Raji (cell line): ENCODE measurements around the gene TRAPPC3.

Source experiments
- POLR2A ChIP-seq: IDR thresholded peaks from 2 replicates; pipeline ENCODE4 v1.6.1; 2011; ENCODE audit warnings: low read depth, low read length, control low read depth; ENCODE audit not compliant: insufficient read depth

TRAPPC3 gene

DNA sequence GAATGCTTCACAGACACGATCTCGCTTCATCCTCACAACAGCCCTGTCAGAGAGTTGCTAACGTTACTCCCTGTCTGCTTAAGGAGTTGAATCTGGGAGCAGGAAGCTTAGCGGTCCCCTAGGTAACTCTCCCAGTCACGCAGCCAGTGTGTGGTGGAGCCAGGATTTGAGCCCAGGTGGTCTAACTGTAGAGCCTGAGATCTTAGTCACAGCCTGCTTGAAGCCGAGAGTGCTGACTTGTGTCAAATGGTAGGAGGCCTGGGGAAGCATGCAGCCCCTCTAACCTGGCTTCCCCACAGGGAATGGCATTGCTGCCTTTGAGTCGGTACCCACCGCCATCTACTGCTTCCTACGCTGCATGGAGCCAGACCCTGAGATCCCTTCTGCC is 56.5 kb downstream of the TRAPPC3 start:
- TF ChIP-seq POLR2A: no peak

DNA sequence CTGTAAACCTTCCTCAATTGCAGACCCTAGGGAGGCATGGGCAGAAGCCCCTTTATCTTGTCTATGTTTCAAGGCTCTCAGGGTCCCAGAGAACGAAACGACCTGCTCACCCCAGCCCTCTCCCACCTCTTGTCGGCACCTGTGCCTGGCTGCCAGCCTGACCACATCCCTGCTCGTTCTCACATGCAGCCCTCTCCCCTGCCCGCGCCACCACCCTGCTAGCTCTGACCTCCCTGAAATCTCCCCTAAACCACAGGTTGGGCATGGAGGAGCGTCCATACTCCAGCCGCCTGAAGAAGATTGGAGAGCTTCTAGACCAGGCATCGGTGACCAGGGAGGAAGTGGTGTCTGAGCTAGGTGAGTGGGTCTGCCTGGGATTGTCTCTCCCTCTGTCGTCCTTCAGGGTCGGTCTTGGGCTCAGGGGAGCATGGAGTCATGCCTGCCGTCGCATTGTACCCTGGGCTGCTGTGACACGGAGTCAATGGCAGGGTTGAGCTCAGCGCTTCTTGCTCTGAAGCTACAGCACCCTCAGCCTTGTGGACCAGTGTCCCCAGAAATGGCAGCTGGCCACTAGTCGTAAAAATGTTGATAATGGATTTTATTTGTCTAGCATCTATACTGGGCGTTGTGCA is 57.0 kb downstream of the TRAPPC3 start:
- no peak for TF ChIP-seq POLR2A

DNA sequence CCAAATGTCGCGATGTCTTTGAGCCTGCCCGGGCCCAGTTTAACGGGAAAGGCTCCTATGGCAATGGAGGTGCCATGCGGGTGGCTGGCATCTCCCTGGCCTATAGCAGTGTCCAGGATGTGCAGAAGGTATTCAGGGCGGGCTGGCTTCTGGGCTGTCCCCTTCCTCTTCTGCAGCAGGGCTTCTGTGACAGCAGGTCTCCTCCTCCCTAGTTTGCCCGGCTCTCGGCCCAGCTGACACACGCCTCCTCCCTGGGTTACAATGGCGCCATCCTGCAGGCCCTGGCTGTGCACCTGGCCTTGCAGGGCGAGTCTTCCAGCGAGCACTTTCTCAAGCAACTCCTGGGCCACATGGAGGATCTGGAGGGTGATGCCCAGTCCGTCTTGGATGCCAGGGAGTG is 57.6 kb downstream of the TRAPPC3 start:
- no peak for TF ChIP-seq POLR2A

DNA sequence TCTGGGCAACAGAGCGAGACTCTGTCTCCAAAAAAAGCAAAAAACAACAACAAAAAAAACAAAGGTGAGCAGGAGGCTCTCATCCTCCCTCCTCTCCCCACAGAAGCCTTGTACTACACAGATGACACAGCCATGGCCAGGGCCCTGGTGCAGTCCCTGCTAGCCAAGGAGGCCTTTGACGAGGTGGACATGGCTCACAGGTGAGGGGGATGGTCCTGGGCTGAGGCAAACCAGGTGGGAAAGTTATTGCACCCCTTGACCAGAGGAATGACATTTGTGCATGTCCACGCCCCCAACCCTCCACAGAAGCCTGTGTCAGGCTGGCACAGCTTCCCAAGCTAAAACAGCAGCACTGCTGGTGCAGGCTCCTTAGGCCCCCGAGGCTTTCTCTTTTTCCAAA is 58.1 kb downstream of the TRAPPC3 start:
- TF ChIP-seq POLR2A: no peak

DNA sequence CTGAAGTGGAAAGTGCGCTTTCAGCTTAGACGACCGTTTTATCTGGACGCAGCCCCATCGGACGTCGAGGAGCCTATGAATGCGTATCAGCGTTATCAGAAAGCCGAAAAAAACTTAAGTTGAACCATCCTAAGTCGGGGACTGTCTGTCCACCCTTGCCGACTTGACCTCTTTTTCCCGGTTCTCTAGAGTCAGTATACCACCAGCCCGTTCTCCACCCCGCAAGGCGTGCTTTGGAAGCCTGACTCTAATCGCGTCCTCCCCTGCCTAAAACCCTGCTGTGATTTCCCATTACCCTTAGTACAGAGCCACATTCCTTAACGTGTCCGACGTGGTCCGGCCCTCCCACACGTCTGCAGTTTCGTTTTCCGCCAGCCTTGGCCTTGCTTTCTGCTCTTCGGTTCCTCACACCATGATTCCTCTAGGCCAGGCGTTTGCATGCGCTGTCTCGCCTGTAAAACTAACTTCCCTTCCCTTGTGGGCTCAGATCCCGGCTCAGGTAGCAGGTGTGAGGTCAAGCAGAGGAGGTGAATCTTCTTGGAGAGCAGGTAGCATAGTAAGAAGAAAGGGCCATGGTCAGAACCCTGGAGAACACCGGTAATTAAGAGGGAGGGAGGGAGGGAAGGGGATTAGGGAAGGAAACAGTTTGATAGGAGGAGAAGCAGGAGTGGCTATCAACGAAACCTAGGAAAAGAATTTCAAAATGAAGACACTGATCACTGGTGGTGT is 59.7 kb downstream of the TRAPPC3 start:
- TF ChIP-seq POLR2A: no peak

DNA sequence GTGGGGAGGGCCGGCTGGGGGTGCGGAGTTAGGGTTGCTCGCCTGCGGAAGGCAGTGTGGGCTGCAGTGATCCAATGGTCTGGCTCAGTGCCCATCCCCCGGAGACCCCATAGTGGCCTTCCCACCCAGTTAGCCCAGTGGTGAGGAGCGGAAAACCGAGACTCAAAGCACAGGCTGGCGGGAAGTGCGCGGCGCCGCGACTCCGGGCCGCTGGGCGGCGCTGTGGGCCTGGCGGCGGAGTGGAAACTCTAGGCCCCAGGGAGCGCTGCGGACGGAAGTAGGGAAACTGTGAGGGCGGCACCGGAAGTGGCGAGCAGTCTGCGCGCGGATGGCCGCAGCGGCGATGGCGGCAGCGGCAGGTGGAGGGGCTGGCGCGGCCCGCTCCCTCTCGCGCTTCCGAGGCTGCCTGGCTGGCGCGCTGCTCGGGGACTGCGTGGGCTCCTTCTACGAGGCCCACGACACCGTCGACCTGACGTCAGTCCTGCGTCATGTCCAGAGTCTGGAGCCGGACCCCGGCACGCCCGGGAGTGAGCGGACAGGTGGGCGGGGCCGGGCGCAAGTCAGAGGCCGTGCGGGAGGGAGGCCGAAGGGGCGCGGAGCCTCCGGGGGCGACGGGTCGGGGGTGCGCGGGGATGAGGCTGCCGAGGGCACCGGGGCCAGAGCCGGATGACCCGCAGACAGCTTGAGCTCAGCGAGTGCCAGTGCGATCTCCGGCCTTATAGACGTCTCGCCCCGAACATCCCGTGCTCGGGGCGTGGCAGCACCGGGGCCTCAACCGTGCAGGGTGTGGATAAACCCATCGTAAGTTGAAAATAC is 60.5 kb downstream of the TRAPPC3 start, which contains the start of gene ADPRS:
TSS of gene ADPRS (plus strand) at position 316 of the 816 bp plus-strand sequence. CDS start at position 329, 13 bp downstream.
- peak; percentile 99 for TF ChIP-seq POLR2A

DNA sequence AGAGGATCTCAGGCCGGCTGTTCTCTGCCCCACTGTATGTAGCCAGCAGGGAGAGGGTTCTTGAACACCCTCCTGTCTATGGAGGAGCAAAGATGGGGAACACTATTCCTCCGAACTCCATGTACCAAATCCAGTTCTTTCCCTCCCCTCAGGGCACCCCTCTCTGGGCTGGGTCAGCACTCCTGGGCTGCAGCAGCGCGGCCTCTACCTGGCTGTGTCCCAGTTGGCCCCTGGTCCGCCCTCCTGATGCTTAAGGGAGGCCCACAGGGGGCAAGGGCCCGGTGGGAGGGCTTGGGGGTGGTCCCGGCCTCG is 61.1 kb downstream of the TRAPPC3 start:
- TF ChIP-seq POLR2A: no peak

DNA sequence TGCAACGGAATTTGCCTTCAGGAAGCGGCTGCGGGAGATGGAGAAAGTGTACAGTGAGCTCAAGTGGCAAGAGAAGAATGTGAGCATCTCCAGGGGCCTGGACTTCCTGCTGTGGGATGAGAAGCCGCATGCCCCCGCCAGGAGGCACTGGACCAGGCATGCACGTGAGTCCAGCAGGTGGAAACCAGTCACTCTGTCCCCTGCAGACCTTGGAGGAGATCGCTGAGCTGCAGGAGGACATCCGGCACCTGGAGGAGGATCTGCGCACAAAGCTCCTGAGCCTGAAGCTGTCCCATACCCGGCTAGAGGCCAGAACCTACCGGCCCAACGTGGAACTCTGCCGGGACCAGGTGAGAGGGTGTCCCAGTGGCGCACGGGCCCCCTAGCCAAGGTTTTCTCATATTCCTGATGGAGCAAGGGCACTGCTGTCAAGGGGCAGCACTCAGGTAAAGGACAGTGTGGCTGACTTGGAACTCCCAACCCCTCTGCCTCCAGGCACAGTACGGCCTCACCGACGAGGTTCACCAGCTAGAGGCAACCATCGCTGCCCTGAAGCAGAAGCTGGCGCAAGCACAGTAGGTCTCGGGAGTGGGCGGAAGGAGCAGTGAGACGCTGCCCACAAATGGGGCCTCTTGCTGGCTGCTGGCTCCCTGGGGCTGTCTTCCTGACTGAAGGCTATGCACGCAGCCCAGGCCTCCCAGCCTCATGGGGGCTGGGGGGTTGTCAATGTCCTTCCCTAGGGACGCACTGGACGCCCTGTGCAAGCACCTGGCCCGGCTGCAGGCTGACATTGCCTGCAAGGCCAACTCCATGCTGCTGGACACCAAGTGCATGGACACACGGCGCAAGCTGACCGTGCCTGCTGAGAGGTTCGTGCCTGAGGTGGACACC is 61.8 kb downstream of the TRAPPC3 start:
- TF ChIP-seq POLR2A: no peak
